Breast epithelium (tissue), 3 donors: ENCODE measurements around the gene SYNDIG1.

Source experiments
- CTCF ChIP-seq, 3 donors: fragments of 450-650 bp; IDR thresholded peaks; one replicate each; pipeline ENCODE4 v1.5.1; 2016 to 2017; ENCODE audit warnings: antibody characterized with exemption in 3 of 3, mild to moderate bottlenecking in 3 of 3, moderate library complexity in 3 of 3
- POLR2A ChIP-seq: fragments of 450-650 bp; IDR thresholded peaks from one replicate; pipeline ENCODE4 v1.6.1; 2016; ENCODE audit warnings: antibody characterized with exemption, mild to moderate bottlenecking, moderate library complexity
- POLR2AphosphoS5 ChIP-seq, 3 donors: sonication (generic); formaldehyde crosslinking; IDR thresholded peaks; one replicate each; pipeline ENCODE4 v1.6.1; 2017; ENCODE audit warnings: antibody characterized with exemption in 3 of 3

GRCh38 chr20:24617757-24618450 lies 148.5 kb downstream of the SYNDIG1 start:
- TF ChIP-seq POLR2A (no peak), CTCF (IDR thresholded peaks at IDR 0.05) (no peak), POLR2AphosphoS5 (IDR thresholded peaks at IDR 0.05) (no peak)
